ENCODE measurements around the gene SHD.

DNA sequence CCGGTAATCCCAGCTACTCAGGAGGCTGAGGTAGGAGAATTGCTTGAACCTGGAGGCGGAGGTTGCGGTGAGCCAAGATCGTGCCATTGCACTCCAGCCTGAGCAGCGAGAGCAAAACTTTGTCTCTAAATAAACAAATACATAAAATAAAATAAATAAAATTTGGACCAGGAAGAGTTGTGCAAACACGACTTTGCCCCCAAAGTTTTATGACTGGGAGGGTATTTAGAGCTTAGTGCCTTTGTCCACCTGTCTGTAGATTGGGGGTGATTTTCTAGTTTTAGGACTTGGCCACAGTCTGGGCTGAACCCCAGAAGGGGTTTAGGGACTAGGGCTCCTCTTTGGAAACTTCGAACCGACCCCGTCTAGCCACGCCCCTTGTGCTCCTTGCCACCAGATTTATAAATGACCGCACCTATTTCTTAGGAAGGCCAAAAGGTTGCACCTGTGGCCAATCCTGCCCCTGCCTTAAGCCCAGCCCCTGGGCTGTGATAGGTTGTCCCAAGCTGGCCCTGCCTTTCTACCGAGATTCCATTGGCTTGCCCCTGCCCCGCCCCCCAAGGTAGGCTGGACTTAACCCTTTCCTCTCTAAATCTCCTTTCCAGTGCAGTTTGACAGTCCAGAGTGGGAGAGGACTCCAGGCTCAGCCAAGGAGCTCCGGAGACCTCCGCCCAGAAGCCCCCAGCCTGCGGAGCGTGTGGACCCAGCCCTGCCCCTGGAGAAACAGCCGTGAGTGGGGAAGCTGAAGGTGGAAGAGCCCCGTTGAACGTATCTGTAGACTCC, 5.3 kb downstream of the SHD start:
- TF ChIP-seq EZH2 (IDR thresholded peaks at IDR 0.05) (no peak), POLR2AphosphoS5 (IDR thresholded peaks at IDR 0.05; ENCODE audit: low read depth, low read length) (no peak)
- TF ChIP-seq, protein P1, sequence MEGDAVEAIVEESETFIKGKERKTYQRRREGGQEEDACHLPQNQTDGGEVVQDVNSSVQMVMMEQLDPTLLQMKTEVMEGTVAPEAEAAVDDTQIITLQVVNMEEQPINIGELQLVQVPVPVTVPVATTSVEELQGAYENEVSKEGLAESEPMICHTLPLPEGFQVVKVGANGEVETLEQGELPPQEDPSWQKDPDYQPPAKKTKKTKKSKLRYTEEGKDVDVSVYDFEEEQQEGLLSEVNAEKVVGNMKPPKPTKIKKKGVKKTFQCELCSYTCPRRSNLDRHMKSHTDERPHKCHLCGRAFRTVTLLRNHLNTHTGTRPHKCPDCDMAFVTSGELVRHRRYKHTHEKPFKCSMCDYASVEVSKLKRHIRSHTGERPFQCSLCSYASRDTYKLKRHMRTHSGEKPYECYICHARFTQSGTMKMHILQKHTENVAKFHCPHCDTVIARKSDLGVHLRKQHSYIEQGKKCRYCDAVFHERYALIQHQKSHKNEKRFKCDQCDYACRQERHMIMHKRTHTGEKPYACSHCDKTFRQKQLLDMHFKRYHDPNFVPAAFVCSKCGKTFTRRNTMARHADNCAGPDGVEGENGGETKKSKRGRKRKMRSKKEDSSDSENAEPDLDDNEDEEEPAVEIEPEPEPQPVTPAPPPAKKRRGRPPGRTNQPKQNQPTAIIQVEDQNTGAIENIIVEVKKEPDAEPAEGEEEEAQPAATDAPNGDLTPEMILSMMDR (IDR thresholded peaks at IDR 0.05 in 2 of 3, conservative IDR thresholded peaks at IDR 0.05 in 1 of 3; ENCODE audit: borderline replicate concordance in 1 of 3, insufficient read depth in 1 of 3, low read depth in 2 of 3, low read length in 2 of 3), result no peak

All from HCT116 (cell line).